Suppressor macrophage treated with lipopolysaccharide for 4 hours (primary cell): ENCODE data around the gene SOHLH1.

ENCODE experiments used
- DNase-seq: peaks from one replicate; pipeline ENCODE4 v3.0.0-alpha.2; 2020

Gene SOHLH1, protein sequence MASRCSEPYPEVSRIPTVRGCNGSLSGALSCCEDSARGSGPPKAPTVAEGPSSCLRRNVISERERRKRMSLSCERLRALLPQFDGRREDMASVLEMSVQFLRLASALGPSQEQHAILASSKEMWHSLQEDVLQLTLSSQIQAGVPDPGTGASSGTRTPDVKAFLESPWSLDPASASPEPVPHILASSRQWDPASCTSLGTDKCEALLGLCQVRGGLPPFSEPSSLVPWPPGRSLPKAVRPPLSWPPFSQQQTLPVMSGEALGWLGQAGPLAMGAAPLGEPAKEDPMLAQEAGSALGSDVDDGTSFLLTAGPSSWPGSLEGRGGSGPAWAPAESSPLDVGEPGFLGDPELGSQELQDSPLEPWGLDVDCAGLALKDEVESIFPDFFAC

DNA sequence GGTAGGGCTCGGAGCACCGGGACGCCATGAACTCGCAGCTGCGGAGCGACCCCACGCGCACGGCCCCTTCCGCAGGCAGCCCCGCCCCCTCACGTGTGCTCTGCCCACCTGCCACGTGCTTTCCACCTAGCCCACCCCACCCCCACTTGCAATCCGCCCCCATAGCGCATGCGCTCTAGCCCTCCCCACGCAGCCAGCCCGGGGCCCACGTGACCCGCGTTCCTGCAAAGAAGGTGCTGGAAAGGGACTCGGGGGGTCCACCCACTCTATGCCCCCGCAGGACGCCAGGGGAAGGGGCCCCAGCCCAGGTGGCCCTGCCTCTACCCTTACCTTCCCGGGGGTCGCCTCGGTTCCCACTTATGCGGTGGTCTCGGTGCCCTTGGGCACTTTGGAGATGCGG is at the start of gene SOHLH1:
Gene SOHLH1 (minus strand): TSS at position 42 of the 400 bp plus-strand sequence. CDS start 14 bp downstream, at position 28.
- DNase-seq: no peak

DNA sequence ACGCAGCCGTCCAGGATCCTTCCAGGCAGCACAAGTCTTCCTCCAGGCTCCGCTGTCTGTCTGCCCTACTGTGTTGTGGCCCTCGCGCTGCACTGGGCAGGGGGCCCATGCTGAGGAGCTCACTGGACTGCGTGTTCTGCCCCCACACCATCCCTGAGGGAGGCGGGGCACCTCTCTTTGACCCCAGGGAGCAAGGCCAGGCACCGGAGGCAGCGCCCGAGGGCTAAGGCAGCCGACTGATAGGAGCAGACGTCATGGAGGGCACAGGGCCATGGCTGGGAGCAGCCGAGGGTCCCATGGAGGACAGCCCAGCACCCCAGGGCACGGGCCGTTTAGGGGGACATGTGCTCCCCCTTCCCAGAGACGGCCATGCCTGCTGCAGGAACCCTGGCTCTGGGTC is 49.4 kb upstream of the SOHLH1 start:
- no peak for DNase-seq

DNA sequence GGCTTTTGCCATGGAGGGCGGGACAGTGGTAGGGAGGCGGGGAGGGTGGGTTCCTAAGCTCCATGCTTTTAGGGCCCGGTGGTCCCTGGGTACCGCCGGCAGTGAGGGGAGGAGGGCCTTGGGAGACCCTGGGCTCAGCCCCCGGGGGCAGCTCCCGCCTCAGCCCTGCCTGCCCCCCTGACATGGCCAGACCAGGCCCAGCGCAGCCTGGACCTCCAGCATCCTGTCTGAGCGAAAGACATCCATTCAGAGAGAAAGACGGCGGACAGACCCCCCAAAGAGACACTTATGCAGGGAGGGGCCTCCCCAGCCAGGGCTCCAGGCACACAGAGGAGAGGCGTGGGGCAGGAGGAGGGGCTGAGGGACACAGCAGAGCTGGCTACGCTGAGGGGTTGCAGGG is 48.0 kb upstream of the SOHLH1 start:
- no peak for DNase-seq

DNA sequence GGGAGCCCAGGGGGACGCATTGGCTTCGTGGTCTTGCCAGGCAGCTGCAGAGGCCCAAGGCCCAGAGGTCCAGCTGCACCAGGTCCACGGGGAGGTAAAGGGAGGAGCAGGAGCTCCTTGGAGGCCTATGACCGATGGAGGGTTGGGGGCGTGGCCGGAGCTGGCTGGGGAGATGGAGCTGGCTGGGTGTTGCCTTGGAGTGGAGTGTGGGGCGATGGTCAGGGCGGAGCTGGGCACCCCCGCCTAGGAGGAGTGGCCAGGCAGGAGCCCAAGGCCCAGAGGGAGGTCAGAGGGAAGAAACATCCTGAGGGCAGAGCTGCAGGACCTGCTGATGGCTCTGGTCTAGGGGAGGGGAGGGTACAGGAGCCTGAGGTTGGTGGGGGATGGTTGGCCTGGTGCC is 47.3 kb upstream of the SOHLH1 start:
- no peak for DNase-seq

DNA sequence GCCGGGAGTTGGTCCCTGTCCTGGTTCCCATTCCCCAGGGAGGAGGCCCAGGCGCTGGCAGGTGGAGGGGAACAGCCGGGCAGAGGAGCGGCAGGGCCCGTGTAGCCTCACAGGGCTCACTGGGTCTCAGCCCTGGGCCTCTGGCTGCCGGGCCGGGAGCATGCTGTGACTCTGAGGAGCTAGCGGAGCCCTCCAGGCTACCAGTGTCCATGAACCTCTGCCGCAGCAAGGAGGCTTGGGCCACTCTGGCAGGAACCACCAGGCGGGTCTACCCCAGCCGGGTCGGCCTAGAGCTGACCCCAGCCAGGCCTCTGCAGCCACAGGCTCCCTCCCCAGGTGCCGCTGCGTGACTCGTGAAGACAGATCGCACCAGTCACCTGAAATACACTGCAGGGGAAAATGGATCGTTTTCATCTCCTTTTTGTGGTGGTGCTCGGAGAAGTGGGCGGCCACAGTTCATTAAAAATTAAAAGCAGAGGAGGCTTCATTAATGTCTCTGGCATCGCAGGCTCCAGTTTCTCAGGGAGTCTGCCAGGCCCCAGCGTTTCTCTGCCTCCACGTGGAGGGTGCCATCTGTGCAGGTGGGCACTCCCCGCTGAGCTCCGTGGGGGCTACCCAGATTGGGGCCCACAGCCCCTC is 46.5 kb upstream of the SOHLH1 start:
- DNase-seq: no peak

DNA sequence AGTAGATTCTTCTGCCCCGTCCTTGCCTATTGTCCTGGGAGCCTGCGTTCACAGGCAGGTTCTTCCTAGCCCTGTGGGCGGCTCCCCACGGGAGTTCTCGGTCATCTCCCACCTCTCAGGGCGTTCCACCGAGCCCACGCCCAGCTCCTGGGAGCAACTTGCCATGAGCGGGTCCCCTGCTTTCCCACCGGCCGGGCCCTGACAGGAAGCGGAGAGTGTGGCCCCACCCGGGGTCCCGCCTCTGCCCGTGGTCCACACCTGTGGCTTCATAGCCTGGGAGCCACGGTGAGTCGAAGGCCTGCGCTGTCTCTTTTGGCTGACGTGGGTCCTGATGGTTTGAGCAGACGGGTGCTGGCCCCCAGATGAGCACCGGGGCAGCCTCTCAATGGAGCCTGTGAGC is 45.9 kb upstream of the SOHLH1 start:
- no peak for DNase-seq

DNA sequence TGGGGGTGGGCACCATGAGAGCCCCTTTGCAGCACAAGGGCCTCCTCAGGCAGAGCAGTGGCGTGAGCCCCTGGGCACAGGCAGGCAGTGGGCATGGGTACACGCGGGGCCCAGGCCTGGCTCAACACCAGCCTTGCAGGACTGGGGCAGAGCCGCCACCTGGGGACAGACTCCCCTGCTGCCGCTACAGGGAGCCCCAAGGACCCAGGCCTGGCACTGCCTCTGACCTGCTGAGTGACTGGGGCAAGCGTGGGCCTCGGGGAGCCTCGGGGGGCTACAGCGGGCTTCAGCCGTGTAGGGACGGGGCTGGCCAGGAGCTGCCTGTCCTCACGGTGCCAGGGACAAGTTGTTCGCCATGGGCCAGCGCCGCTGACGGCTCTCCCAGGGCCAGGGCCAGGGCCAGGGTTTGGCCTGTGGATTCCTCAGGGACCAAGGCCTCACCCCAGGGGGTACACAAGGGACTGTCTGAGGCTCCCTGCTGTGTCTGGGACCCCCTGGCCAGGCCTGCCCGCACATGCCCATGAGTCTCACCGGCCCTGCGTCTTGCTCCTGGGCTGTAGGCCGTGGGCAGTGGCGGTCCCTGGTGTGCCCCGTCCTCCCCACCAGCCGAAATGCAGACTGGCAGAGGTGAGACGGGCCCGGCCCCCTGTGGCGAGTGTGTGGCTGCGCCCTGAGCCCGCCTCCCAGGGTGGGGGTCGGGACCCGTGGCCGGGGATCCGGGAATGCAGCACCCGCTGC is 45.2 kb upstream of the SOHLH1 start:
- no peak for DNase-seq

DNA sequence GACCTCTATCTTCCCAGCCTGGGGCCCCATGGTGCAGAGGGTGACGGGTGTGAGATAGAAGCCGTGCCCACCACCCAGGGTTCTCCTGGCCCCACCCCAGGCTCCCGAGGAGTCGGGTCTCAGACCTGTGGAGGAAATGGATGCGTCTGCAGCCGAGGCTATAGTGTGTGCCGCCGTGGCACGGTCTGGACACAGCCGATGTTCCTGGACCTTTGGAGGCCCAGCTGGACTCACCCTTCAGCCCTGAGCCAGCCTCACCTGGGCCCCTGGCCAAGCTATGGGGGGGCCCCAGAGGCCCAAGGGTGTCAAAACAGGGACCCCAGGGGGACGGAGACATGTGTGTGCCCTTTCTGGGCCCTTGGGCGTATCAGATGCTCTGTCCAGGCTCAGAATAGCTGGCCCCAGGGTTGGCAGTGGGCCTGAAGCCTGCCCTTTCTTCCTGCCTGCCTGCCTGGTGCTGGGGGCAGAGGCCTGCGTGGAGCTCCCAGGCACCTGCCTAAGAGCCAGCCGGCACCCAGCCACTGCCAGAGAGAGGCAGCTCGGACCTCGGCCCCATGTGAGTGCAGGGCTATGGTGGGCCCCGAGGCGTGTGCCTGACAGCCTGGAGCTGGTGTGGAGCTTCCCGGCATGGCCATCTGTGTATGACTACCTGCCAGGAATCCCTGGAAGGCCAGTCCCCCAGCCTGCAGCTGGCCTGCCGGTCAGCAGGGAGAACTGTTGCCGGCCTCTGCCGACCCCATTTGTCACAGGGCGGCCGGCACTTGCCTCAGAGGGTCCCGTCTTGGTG is 44.5 kb upstream of the SOHLH1 start:
- no peak for DNase-seq

DNA sequence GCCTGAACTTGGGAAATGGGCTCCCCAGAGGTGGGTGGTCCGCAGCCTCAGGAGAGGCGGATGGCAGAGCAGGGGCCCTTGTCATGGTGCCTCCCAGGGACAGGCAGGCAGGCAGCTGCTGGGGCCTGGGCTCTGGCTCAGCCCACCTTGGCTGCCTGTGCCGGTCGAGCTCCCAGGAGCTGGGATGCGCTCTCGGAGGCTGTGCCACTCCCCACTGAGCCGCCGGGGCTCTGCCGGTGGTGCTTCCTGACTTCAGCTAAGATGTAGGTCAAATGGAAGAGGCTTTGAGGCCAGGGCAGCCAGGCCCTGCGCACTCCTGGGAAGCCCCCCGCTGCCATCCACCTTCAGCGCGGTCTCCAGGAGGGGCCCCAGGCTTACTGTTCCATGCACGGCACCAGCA is 43.7 kb upstream of the SOHLH1 start:
- no peak for DNase-seq

DNA sequence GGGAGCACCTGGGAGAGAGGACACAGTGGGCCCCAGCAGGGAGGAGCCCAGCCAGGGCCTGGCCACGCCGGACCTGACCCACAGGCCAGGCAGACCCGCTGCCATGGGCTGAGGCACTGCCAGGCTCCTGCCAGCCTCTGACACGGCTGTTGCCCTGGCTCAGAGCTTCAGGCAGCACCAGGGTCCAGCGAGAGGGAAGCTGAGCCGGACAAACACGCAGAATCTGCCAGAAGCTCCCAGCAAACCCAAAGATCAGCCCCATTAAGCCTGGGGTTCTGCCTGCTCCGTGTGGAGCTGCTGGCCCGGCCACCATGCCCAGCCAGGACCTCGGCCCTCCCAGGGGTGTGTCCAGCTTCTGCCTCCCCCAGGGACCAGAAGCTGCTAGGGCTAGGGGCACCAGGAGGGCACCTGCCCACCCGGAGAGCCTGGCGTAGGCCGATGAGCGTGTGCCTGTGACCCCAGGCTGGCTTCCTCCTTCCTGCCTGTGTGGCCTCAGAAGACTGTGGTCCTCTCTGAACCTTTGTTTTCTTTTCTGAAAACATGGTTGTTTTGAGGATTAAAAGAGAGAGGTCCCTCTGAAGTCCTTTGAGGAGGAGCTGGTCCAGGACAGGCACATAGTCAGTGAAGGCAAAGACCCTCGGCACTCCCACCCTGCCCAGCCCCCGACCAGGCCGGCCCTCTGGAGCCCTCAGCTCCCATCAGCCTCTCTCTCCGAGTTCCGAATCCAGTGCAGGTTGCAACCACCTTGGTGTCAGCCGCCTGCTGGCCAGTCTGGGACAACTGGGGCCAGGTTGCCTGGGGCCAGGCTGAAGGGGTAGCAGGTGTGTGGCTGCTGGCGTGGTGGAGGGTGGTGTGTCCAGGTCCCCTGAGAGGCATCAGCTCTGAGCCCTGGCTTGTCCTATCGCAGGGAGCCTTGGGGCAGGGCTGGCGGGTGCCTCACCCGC is 42.3 kb upstream of the SOHLH1 start:
- no peak for DNase-seq

DNA sequence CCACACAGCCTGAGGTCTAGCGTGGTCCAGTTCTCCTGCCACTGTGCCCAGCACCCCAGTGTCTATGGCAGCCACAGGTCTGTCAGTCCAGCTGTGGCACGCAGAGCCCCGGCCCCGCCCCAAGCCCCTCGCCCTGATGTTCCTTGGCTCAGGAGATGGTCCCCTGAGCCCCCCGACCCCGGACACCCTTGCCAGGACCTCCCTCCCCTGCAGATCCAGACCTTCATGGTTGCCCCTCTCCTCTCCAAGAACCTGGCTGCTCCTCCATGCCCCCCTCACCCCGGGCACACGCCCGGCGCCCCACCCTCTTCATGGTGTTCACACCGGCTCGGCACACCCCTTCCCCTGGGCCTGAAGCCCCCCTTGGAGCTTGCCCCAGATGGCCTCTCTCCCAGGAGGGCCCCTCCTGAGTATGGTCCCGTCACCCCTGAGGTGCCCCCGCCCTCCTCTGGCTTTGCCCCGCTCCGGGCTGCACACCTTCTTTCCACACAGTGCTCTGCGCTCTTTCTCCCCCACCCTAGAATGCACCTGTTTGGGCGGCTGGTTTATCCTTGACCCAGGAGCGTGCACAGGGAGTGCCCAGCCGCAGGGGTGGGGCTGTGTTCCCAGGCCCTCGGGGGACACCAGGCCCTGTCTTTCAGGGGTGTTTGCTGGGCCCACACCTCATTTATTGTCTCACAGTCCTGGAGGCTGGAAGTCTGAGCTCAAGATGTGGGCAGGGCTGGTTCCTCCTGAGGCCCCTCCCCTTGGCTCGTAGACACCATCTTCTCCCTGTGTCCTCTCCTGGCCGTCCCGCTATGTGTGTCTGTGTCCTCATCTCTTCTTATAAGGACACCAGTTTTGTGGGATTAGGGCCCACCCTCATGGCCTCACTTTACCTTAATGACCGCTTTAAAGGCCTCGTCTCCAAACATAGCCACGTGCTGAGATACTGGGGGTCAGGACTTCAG is 40.3 kb upstream of the SOHLH1 start:
- no peak for DNase-seq

DNA sequence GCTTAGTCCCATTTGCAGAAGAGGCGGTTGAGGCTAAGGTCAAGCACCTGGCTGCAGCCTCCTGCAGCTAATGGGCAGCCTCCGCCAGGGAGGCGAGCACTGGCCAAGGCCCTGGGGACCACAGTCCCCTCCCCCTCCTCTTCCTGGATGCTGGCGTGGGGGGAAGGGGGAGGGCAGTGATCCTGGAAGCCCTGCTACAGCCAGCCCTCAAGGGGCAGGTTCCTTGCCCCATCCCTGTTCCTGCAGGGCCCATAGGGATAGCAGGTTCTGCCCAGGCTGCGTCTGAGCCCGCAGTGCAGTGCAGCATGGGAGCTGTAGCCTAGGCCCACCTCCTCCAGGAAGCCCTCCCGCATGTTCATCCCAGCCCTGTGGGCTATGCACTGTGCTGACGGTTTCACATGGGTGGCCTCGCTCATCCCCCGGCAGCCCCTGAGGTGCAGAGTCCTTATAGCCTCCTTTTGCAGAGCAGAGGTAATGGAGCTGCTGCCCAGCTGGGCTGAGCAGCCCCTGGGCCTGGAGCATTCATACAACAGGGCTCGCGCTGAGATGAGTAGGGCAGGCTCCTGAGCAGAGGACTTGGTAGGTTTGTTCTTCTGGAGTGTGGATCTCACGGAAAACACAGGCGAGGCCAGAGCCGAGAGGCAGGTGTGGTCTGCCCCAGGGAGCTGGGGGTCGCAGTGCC is 38.7 kb upstream of the SOHLH1 start:
- DNase-seq: no peak

DNA sequence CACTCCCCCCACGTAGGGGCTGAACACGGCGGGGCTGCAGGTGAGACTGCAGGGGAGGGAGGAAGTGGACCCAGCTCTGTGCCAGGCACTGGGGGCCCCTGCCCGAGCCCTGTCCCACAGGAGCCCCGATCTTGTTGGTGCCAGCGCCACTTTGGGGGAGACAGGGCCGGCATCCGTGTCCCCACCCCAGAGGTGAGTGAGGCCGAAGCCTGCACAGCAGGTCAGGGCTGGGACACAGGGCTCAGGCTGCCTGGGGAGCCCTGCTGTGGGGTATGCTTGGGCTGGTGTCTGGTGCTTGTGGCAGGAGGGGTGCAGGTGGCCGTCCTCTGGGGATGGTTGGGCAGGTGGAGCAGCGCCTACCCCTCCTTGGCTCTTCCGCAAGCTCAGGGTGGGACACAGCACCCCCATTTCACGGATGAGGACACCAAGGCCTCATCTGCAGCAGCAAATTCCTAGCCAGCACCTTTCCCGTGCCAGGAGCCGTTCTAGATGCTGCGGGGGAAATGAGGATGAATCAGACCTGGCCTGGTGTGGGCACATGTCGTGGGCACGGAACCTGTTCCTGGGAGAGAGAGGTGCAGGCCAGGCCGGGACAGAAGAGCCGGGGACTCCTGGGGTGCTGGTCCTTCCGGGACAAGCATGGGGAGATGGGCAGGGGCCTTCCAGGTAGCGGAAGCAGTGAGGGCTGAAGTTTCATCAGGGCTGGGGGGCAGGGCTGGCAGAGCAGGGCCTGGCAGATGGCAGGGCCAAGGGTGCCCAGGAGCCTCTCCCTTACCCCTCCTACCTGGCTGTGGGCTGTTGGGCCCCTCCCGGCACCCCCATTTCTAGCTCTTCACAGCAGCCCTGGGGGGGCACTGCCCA is 37.9 kb upstream of the SOHLH1 start:
- DNase-seq: no peak

DNA sequence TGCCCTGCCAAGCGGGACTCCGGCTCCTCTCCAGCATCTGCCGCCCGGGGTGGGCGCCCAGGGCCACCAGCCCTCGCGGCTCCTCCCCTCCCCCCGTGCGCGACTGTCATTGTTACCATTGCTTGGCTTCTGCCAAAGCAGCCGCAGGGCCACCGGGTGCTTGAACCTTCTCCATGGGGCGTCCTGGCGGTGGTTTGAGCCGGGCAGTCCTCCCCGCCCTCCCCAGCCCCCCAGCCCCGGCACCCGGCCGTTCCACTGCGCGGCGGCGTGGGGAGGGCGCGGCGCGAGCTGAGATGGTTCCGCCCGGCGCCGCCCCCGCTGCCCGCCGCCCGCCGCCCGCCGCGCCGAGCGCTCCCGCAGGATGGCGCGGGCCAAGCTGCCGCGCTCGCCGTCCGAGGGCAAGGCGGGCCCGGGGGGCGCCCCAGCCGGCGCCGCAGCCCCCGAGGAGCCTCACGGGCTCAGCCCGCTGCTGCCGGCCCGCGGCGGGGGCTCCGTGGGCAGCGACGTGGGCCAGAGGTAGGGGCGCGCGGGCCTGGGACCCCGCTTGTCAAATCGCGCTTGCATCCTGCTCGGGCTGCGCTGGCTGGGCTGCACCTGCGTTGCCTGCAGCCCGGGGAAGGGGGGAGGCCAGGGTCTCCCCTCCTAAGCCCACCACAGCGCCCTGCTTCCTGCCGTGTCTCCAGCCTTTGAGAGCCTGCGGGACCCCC is 37.1 kb upstream of the SOHLH1 start:
- DNase-seq: no peak

DNA sequence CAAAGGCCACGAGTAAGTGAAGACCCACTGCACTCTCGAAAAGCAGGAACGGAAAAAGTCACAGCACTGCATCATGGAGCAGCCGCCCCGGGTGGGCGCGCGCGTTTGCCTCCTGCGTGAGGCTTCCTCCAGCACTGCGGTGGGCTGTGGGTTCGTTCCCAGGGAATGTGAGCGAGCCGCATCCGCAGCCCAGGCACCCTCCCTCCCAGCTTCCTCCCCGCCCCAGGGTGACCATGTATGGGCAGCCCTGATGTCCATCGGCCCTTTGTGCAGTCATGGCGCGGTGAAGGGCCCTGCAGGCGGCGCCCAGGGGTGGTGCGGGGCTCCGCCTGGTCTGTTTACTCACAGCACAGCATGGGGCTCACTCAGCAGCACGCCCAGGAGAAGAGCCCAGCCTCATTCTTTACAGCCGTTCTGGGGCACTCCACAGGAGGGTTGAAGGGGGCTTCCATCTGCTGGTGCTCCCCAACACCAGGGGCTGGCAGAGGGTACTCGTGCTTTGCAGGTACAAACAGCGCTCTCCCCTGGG is 35.4 kb upstream of the SOHLH1 start:
- DNase-seq: no peak

DNA sequence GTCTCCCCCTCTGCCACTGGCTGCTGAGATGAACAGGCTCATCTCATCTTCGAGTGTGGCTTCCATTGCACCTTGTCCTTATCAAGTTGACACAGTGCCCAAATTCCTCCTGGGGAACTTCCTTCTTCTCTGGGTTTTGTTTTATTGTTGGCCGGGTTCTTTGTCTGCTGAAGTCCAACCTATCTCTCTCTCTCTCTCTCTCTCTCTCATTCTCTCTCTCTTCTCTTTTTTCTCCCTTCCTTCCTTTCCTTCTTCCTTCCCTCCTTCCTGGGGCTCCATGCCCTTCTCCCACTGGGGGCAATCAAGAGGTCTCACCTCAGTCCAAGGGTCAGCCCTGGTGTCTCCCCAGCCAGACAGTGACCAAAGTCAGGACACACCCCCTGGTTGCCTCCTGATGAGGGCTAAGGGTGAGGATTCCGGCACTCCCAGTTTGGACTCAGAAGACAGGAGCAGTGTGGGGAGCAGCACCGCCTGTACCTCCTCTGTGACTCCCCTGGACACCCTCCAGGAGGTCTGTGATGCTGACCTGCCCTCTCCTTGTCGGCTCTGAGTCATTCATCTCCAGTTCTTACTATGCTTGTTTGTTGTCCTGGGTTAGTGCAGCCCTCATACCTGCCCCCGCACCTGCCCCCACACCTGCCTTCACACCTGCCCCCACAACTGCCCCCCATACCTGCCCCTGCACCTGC is 33.4 kb upstream of the SOHLH1 start:
- DNase-seq: no peak

DNA sequence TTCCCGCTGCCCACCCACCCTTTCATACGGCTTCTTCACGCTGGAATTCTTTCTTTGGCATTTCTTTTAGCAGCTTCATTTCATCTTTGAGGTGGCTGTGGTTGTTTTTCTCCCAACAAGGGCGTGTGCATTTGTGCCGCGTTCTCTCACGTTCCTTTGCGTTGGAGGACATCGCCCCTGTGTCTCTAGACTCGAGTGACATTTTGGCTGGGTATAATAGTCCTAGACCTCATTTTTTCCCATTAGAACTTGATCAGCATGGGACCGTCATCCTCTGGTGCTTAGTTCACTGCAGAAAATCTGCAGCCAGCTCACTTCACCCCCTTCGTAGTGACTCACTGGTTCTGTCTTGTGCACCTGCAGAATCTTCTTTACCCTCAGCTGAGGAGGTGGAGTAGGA is 32.2 kb upstream of the SOHLH1 start:
- no peak for DNase-seq

DNA sequence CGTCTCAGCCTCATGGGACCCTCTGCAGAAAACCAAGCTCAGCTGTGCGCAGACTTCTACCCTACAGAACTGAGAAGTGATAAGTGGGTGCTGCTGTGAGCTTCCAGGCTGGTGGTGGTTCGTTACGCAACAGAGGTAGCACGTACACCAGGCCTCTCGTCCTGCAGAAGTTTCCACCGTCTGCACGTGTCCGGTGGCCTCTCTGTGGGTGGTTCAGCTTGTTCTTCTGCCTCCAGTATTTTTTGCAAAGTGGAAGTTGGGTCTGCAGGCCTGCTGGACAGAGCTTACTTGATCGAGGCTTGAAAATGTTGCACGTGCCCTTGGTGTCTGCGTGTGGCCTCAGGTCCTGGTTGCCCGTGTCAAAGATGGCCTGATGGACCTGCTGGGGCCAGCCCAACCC is 30.2 kb upstream of the SOHLH1 start:
- no peak for DNase-seq
